ENCODE data around the gene FBXO17.
A peak's percentile ranks its signal among the peaks of the same experiment; 100 is the strongest.
"Not testable (repeated sequence)": the region's sequence is repeated elsewhere in the genome, so short reads cannot be mapped to it uniquely, and the experiment has no call there.

The FBXO17 gene

GRCh38 chr19:38980583-38981374 is 5.2 kb upstream of the FBXO17 start:
- no peak for DNase-seq (ENCODE audit: low read depth in 2 of 2)

- DNase-seq (ENCODE audit: low read depth in 2 of 2): no peak
Observed at GRCh38 chr19:38979812-38980211, 4.3 kb upstream of the FBXO17 start.

GRCh38 chr19:38978326-38978689 is 2.8 kb upstream of the FBXO17 start:
- DNase-seq (ENCODE audit: low read depth in 2 of 2): no peak

GRCh38 chr19:38977445-38978325 is 2.1 kb upstream of the FBXO17 start:
- DNase-seq (ENCODE audit: low read depth in 2 of 2): peak; percentile 61 to 72

- no peak for DNase-seq (ENCODE audit: low read depth in 2 of 2)
Observed at GRCh38 chr19:38975861-38976271, 324 bp upstream of the FBXO17 start.

- no peak for DNase-seq (ENCODE audit: low read depth in 2 of 2)
Observed at GRCh38 chr19:38974624-38975213, 823 bp downstream of the FBXO17 start.

GRCh38 chr19:38971672-38972071 is 3.9 kb downstream of the FBXO17 start:
- DNase-seq (ENCODE audit: low read depth in 2 of 2): no peak

DNA sequence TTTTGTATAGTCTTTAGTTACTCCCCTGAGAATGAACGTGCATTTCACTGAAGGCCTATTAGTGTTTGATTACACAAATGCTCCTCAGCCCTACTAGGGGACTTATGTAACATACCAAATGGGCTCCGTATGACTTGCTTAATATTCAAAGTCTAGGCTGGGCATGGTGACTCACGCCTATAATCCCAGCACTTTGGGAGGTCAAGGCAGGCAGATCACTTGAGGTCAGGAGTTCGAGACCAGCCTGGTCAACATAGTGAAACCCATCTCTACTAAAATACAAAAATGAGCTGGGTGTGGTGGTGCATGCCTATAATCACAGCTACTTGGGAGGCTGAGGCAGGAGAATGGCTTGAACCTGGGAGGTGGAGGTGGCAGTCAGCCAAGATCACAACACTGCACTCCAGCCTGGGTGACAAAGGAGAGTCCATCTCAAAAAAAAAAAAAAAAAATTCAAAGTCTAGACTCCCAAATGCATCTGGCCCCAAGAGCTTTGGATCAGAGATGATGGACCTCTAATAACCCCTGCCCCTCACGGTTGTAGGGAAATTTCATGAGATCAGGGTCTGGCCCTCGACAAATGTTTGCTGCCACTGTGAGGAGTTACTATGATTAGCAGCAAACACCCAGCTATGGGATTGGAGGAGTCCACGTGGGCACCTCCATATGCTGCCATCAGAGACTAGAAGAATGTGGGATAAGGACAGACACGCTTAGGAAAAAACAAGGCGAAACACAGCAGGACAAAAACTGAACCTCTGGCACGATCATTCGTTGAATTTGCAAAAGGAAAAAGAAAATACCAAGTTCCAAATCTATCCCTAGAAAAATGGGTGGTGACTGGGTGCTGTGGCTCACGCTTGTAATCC is 4.6 kb downstream of the FBXO17 start:
- DNase-seq (ENCODE audit: low read depth in 2 of 2): no peak

GRCh38 chr19:38966149-38966548 is 9.4 kb downstream of the FBXO17 start:
- not testable (repeated sequence) for DNase-seq (ENCODE audit: low read depth in 2 of 2)

DNA sequence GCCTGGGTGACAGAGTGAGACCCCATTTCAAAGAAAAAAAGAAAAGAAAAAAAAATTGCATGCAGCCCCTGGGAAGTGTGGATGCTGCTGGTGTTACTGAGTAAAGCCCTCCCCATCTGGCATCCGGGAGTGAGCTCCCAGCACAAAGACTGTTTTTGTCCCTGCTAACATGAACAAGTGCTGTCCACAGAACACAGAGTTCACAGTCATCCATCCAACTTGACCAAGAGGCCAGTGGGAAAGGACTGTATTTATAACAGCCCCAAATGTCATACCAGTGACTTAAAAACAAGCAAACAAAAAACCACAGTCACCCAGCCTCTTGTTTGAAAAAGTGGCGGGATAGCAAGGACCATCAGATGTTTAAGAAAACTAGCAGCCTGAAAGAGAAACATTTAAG is 10.8 kb downstream of the FBXO17 start:
- no peak for DNase-seq (ENCODE audit: low read depth in 2 of 2)

- DNase-seq (ENCODE audit: low read depth in 2 of 2): no peak
Observed at GRCh38 chr19:38959618-38960017, 15.9 kb downstream of the FBXO17 start.

DNA sequence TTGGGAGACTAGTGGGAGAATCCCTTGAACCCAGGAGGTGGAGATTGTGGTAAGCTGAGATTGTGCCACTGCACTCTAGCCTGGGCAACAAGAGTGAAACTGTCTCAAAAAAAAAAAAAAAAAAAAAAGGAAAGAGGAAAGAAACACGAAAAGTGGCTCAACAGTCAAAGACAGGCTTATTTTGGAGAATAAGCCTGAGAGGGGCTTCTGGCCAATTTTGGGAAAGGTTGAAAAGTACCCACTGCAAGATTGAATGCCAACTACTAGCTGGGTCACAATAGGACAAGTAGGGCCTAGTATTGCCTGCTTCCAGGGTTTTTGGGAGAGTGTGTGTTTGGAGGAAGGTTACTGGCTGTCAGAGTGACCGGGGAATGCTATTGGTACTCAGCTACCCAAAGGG is 17.2 kb downstream of the FBXO17 start:
- no peak for DNase-seq (ENCODE audit: low read depth in 2 of 2)

DNA sequence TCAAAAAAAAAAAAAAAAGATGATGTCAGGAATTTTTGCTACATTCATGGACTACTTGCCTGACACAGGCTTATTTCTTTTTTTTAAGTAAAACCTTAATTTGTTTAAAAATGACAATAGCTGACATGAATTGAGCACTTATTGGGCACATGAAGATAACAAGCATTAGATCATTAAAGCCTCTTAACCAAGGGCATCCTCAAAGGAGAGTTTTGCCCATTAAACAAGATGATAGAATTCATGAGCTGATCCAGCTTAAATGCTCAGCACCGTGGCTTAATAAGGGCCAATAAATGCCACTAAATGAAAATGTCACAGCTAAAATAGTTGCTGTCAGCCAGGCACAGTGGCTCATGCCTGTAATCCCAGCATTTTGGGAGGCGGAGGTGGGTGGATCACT is 19.3 kb downstream of the FBXO17 start:
- no peak for DNase-seq (ENCODE audit: low read depth in 2 of 2)

DNA sequence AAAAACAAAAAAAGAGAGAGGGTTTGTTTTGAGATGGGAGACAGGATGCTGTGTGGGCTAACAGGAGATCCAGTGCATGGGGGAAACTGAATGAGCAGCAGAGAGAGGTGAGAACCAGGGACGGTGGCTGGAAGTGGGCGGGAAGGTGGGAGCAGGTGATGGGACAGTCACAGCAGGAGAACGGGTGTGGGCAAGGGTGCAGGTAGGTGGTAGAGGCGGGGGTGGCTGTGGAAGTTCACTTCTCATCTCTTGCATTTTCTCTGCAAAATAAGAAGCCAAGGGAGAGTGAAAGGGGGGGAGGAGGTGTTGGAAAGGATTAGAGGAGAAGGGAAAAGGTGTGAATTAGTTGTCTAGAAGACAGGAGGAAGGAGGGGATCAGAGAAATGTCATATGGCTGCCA is 21.9 kb downstream of the FBXO17 start:
- DNase-seq (ENCODE audit: low read depth in 2 of 2): no peak

DNA sequence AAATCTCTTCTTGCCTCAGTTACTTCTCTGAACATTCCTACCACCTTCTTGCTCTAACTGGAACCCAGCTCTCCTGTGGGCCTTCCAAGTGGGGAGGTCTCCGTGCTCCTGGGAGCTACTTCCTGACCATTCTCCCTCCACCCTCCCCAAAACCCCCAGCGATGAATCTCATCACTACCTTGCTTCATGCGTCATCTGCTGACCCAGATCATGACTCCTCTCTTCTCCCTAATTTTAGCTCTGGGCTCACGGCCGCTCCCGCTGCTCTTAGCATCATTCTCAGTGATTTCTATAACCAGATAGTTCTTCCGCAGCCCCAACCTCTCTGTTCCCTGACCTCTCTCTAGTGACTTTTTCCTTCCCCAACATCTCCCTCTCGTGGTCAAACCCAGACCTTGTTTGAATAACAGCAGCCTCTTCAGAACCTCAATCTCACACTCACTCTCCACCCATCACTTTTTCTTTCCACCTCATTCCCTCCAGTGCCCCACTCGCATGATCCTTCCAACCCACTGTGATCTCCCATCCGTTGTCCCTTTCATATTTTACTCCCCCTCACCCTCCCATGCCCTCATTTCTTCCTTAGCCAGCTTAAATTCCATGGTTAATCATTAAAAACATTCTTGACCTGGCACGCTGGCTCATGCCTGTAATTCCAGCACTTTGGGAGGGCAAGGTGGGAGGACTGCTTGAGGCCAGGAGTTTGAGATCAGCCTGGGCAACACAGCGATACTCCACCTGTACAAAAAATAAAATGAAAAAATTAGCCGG is 23.0 kb downstream of the FBXO17 start:
- DNase-seq (ENCODE audit: low read depth in 2 of 2): no peak

GRCh38 chr19:38951187-38951586 is 24.4 kb downstream of the FBXO17 start:
- no peak for DNase-seq (ENCODE audit: low read depth in 2 of 2)

- DNase-seq (ENCODE audit: low read depth in 2 of 2): peak; percentile 78 to 90
Observed at GRCh38 chr19:38949580-38950367, 25.8 kb downstream of the FBXO17 start.

DNA sequence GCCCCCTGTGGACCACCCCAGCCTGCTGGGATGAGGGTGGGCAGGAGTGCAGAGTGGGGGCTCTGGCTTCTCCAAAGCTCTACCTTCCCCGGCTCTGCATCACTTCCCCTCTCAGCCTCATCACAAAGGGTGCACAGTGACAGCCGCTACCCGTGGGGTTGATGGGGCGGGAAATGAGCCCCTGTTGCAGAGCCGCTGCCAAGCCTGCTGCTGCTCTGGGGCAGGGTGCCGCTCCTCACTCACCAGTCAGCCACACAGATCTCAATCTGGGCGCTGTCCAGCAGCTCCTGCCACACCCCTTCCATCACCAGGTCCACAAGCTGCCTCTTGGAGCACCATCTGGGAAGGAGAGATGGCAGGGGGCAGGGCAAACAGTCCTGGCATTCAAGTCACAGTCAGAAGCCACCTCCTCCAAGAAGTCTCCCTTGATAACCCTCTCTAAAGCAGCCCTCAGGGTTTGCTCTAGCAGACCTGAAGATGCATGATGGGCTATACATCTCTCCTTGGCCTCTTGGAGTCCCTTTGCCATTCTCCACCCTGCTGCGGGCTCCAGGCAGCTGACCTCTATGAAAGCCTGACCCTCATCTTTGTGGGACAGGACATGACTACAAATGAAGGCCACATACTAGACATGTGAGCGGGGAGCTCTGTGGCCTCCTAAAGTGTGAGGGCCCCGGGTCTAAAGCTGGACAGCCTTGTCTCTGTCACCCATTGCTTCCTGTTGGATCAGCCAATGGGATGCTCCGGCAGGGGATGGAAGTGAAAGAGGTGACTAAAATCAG is 29.1 kb downstream of the FBXO17 start:
- DNase-seq (ENCODE audit: low read depth in 2 of 2): no peak

GRCh38 chr19:38945562-38946228 is 29.8 kb downstream of the FBXO17 start:
- no peak for DNase-seq (ENCODE audit: low read depth in 2 of 2)
